KMS-11 (cell line): ENCODE data around the gene PCNX2.

Source experiments
- H2AFZ ChIP-seq: fragments of 200-600 bp; sonication (generic); 2 replicates; pipeline ENCODE4 v1.6.1; 2016; ENCODE audit warnings: antibody characterized with exemption, mixed run types, low read depth
- H3K27ac ChIP-seq: fragments of 200-600 bp; sonication (generic); 2 replicates; pipeline ENCODE4 v1.6.1; 2016; ENCODE audit warnings: mild to moderate bottlenecking, mixed run types
- H3K27me3 ChIP-seq: fragments of 200-600 bp; sonication (generic); 2 replicates; pipeline ENCODE4 v1.6.1; 2017; ENCODE audit warnings: mild to moderate bottlenecking, low read depth, mixed run types, moderate library complexity; ENCODE audit not compliant: insufficient read depth
- H3K36me3 ChIP-seq: fragments of 200-600 bp; sonication (generic); 2 replicates; pipeline ENCODE4 v1.6.1; 2017; ENCODE audit warnings: mild to moderate bottlenecking, mixed run types; ENCODE audit not compliant: insufficient read depth
- H3K4me1 ChIP-seq: fragments of 200-600 bp; sonication (generic); 2 replicates; pipeline ENCODE4 v1.6.1; 2016; ENCODE audit warnings: mild to moderate bottlenecking, low read depth, mixed run types; ENCODE audit not compliant: poor library complexity, severe bottlenecking
- H3K4me2 ChIP-seq: fragments of 200-600 bp; sonication (generic); 2 replicates; pipeline ENCODE4 v1.7.0; 2016; ENCODE audit warnings: mild to moderate bottlenecking, mixed run types
- H3K4me3 ChIP-seq: fragments of 200-600 bp; sonication (generic); IDR thresholded peaks from 2 replicates; pipeline ENCODE4 v1.6.1; 2017; ENCODE audit warnings: low read depth, low read length, mixed read lengths; ENCODE audit not compliant: insufficient read depth
- H3K79me2 ChIP-seq: fragments of 200-600 bp; sonication (generic); 2 replicates; pipeline ENCODE4 v1.6.1; 2016; ENCODE audit warnings: low read depth, mixed run types; ENCODE audit not compliant: insufficient read depth
- H3K9ac ChIP-seq: fragments of 200-600 bp; sonication (generic); 2 replicates; pipeline ENCODE4 v1.6.1; 2016; ENCODE audit warnings: mild to moderate bottlenecking, mixed run types
- H4K20me1 ChIP-seq: fragments of 200-600 bp; sonication (generic); 2 replicates; pipeline ENCODE4 v1.6.1; 2016; ENCODE audit warnings: mild to moderate bottlenecking, mixed run types; ENCODE audit not compliant: insufficient read depth
- TF ChIP-seq, protein P1 (sequence below): fragments of 200-600 bp; sonication (generic); conservative IDR thresholded peaks from 2 replicates; pipeline ENCODE4 v1.6.1; 2017; ENCODE audit warnings: low read depth, mild to moderate bottlenecking, antibody characterized with exemption, low read length, moderate library complexity, mixed read lengths

The PCNX2 gene

DNA sequence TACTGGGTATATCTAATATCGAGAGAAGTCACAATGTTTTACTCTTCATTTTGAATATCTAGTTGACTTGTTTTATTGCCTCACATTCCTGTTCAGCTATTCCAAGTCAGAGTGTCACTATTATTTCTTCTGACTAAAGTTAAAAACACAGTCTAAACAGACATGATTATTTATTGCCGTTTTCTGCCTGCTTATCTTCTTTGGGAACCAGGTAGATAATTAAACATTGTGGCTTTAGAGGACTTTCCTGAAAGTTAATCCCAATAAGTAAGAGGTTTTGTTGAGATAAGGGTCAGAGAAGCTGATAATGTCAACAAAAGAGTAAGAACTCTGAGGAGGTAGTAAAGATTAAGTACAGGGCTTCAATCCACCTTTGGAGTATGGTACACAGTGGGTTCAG is 53.8 kb downstream of the PCNX2 start:
- Histone ChIP-seq H3K9ac (no peak overlapping the region), H2AFZ (no peak overlapping the region), H3K4me2 (no peak overlapping the region), H3K79me2 (no peaks in the 10 kb centered on the region), H3K36me3 (no peaks in the 10 kb centered on the region), H3K4me3 (no peak overlapping the region), H3K27ac (no peak overlapping the region), H3K4me1 (no peaks in the 10 kb centered on the region), H4K20me1 (no peaks in the 10 kb centered on the region), H3K27me3 (no peaks in the 10 kb centered on the region)
- TF ChIP-seq, protein P1, sequence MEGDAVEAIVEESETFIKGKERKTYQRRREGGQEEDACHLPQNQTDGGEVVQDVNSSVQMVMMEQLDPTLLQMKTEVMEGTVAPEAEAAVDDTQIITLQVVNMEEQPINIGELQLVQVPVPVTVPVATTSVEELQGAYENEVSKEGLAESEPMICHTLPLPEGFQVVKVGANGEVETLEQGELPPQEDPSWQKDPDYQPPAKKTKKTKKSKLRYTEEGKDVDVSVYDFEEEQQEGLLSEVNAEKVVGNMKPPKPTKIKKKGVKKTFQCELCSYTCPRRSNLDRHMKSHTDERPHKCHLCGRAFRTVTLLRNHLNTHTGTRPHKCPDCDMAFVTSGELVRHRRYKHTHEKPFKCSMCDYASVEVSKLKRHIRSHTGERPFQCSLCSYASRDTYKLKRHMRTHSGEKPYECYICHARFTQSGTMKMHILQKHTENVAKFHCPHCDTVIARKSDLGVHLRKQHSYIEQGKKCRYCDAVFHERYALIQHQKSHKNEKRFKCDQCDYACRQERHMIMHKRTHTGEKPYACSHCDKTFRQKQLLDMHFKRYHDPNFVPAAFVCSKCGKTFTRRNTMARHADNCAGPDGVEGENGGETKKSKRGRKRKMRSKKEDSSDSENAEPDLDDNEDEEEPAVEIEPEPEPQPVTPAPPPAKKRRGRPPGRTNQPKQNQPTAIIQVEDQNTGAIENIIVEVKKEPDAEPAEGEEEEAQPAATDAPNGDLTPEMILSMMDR: no peak

DNA sequence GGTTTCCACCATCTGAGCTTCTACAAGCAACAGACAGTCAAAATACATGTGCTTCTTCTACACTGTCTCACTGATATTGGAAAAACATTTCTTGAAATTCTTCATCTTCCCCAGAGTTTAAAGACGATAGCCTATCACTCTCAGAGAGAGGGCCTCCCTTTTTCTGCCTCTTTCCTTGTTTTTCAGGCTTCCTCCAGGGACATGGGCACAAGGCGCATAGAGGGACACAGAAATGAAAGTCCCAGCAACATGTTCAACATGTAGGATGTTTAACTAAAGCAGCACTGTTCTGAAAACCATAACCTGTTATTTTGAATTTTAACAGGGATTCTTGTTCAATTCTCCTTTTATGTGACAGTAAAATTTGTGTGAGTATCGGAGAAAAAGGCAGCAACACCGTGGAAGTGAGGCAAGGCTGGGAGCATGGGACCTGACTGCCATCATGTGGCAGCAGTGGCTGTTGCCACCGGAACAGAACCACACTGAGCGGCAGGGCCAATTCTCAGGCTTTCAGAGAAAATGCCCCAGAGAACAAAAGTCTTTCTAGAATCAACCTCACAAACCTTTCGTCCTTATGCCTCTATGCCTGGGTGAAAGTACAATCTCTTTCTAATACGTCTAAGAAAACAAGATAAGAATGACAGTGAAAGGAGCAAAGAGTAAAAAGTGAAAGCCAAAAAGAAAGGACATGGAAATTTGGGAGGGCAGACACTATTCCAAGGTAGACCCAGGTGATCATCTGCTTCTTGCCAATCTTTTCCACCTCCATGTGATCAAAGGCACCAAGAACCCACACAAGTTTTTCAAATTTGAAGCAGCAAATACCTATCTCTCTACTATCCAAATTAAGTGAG is 54.5 kb downstream of the PCNX2 start:
- no peaks in the 10 kb centered on the region for H4K20me1 ChIP-seq
- no peaks in the 10 kb centered on the region for H3K27me3 ChIP-seq
- H3K79me2 ChIP-seq: no peaks in the 10 kb centered on the region
- no peaks in the 10 kb centered on the region for H3K4me1 ChIP-seq
- no peak overlapping the region for H2AFZ ChIP-seq
- H3K4me2 ChIP-seq: no peak overlapping the region
- H3K36me3 ChIP-seq: no peaks in the 10 kb centered on the region
- no peak overlapping the region for H3K27ac ChIP-seq
- H3K4me3 ChIP-seq: no peak overlapping the region
- TF ChIP-seq, protein P1: peak; percentile 49
- no peak overlapping the region for H3K9ac ChIP-seq

DNA sequence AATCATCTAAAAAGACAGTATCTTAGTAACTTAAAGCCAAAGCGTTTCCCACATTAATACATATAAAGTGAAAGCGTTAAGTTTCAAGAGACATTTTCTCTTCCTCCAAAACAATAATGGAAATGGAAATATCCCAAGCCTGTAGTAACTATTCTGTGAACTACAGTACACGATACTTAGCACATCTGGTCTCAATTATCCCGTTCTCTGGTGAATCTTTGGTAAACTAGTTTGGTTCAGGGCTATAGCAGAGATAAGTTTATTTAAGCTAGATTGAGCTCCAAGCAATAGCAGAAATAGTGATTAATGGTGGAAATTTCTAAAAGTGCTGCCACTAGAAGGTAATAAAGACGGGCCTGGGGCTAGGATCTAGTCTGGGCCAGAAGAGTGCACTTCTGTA is 55.2 kb downstream of the PCNX2 start:
- Histone ChIP-seq H3K27ac (no peak overlapping the region), H3K4me2 (no peak overlapping the region), H3K79me2 (no peaks in the 10 kb centered on the region), H3K9ac (no peak overlapping the region), H3K4me3 (no peak overlapping the region), H3K36me3 (no peaks in the 10 kb centered on the region), H3K27me3 (no peaks in the 10 kb centered on the region), H4K20me1 (no peaks in the 10 kb centered on the region), H3K4me1 (no peaks in the 10 kb centered on the region), H2AFZ (no peak overlapping the region)
- TF ChIP-seq, protein P1: no peak

DNA sequence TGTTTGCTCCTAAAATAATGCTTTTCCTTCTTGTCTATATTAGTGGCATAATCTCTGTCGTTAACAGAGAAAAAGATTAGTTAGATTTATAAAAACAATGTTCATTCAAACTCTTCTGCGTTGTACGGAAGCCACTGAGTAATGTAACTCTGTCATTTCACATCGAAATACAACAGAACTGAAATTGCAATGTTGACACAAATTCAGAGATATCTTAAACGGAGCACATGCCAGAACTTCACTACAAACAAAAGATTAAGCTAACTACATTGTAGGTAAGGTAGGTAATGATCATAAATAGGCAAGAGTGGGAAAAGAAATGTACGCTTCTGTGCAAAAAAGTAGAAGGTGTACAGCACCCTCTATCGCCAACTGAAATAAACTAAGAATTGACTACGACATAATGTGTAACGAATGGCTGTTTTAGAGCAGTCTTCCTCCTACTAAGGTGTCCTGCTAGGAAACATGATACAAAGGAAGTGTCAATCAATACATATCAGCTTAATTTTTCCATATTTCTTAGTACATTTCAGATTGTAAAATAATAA is 56.6 kb downstream of the PCNX2 start:
- Histone ChIP-seq H3K4me2 (no peak overlapping the region), H3K9ac (no peak overlapping the region), H3K27ac (no peak overlapping the region), H3K36me3 (no peaks in the 10 kb centered on the region), H3K4me3 (no peak overlapping the region), H3K79me2 (no peaks in the 10 kb centered on the region), H3K27me3 (no peaks in the 10 kb centered on the region), H4K20me1 (no peaks in the 10 kb centered on the region), H3K4me1 (no peaks in the 10 kb centered on the region), H2AFZ (no peak overlapping the region)
- TF ChIP-seq, protein P1: no peak
